A549 (cell line): ENCODE data around the gene TCF7L1. TPM values are rescaled to one million over a fixed set of nuclear protein-coding genes. Genes with fewer than 3 reads are reported as not detected.

Experiments
- ATAC-seq, 2 experiments: fragments of 200-7000 bp in 1 of 2; fragments of >200 bp in 1 of 2; cut with Nextera tagmentation in 1 of 2; cut with Tn5 transposase in 1 of 2; 3 replicates each; pipeline versions ENCODE4 v1.8.0 to v1.9.1; 2018 to 2020; ENCODE audit warnings: mild to moderate bottlenecking in 1 of 2, moderate library complexity in 1 of 2
- CTCF ChIA-PET: fragments of 300-600 bp; sonication (Branson Sonifier 250); formaldehyde crosslinking; extraction: SDS; loops from one replicate; lab custom pipeline; 2021; ENCODE audit warnings: antibody characterized with exemption, inconsistent platforms; lab: Yijun Ruan, JAX
- POLR2A ChIA-PET: fragments of 350-600 bp; formaldehyde crosslinking; extraction: SDS; loops from one replicate; lab custom pipeline; 2021; ENCODE audit warnings: antibody characterized with exemption, inconsistent platforms; lab: Yijun Ruan, JAX
- DNase-seq, 2 experiments: peaks; one replicate each; pipeline versions ENCODE4 v3.0.0 to v3.0.0-alpha.2; 2011 to 2016; ENCODE audit warnings: low read depth in 1 of 2, low spot score in 1 of 2
- FAIRE-seq: peaks from 2 replicates; lab custom pipeline; 2011; peaks lifted over from hg19 to GRCh38; lab: Jason Lieb, UNC
- H3K27ac ChIP-seq, 2 experiments: fragments of >200 bp; sonication (Bioruptor Twin); formaldehyde crosslinking; 3 replicates each; pipeline ENCODE4 v1.5.1; 2016 to 2017
- H3K4me1 ChIP-seq: fragments of >200 bp; sonication (Bioruptor Twin); formaldehyde crosslinking; 3 replicates; pipeline ENCODE4 v1.6.1; 2016
- H3K4me2 ChIP-seq: fragments of >200 bp; sonication (Bioruptor Twin); formaldehyde crosslinking; 3 replicates; pipeline ENCODE4 v1.6.1; 2016
- H3K4me3 ChIP-seq: fragments of >200 bp; sonication (Bioruptor Twin); formaldehyde crosslinking; 3 replicates; pipeline ENCODE4 v1.5.1; 2016
- H3K9me3 ChIP-seq: fragments of >200 bp; sonication (Bioruptor Twin); formaldehyde crosslinking; 3 replicates; pipeline ENCODE4 v1.6.1; 2016
- ATOH8 ChIP-seq: fragments of 250-450 bp; sonication (Bioruptor Pico); IDR thresholded peaks from 2 replicates; pipeline ENCODE4 v1.5.0; 2020; ENCODE audit warnings: low read depth, mild to moderate bottlenecking, moderate library complexity
- CBX2 ChIP-seq: fragments of 200-600 bp; sonication (generic); IDR thresholded peaks from 2 replicates; pipeline ENCODE4 v1.6.1; 2016; ENCODE audit warnings: low read depth, mild to moderate bottlenecking, borderline replicate concordance
- CHD2 ChIP-seq: fragments of 150-350 bp; IDR thresholded peaks from 2 replicates; pipeline ENCODE4 v1.6.1; 2014; ENCODE audit warnings: low read length; ENCODE audit not compliant: partially characterized antibody
- EHF ChIP-seq: fragments of 250-450 bp; sonication (Bioruptor Pico); IDR thresholded peaks from 2 replicates; pipeline ENCODE4 v1.5.0; 2020; ENCODE audit warnings: mild to moderate bottlenecking
- EP300 ChIP-seq, 2 experiments: fragments of >200 bp; sonication (Bioruptor Twin); formaldehyde crosslinking; IDR thresholded peaks; 2 replicates in 1 of 2; 3 replicates in 1 of 2; pipeline ENCODE4 v1.6.1; 2016 to 2017
- ESRRA ChIP-seq: fragments of 150-350 bp; IDR thresholded peaks from 2 replicates; pipeline ENCODE4 v1.6.1; 2014; ENCODE audit warnings: mild to moderate bottlenecking, low read length, borderline replicate concordance
- FOSL2 ChIP-seq, 2 experiments: fragments of 450-650 bp in 1 of 2; fragments of >200 bp in 1 of 2; sonication (Bioruptor Twin) in 1 of 2; formaldehyde crosslinking; IDR thresholded peaks; 2 replicates each; pipeline versions ENCODE4 v1.5.0 to v1.6.1; 2016 to 2020; ENCODE audit warnings: mild to moderate bottlenecking in 1 of 2, moderate library complexity in 1 of 2
- GATA3 ChIP-seq: IDR thresholded peaks from 2 replicates; pipeline ENCODE4 v1.6.1; 2012; ENCODE audit warnings: borderline replicate concordance
- HOXA7 ChIP-seq: fragments of 250-450 bp; sonication (Bioruptor Pico); IDR thresholded peaks from 2 replicates; pipeline ENCODE4 v1.5.0; 2020; ENCODE audit warnings: mild to moderate bottlenecking, moderate library complexity
- HOXB13 ChIP-seq: fragments of 250-450 bp; sonication (Bioruptor Pico); IDR thresholded peaks from 2 replicates; pipeline ENCODE4 v1.5.0; 2020; ENCODE audit warnings: low read depth, mild to moderate bottlenecking, moderate library complexity
- HOXB5 ChIP-seq: fragments of 250-450 bp; sonication (Bioruptor Pico); IDR thresholded peaks from 2 replicates; pipeline ENCODE4 v1.5.0; 2020; ENCODE audit warnings: mild to moderate bottlenecking, moderate library complexity
- JUN ChIP-seq, 2 experiments: fragments of >200 bp; sonication (Bioruptor Twin); formaldehyde crosslinking; IDR thresholded peaks; 2 replicates in 1 of 2; 3 replicates in 1 of 2; pipeline ENCODE4 v1.6.1; 2016 to 2017
- KDM5A ChIP-seq: fragments of 200-600 bp; sonication (generic); IDR thresholded peaks from 2 replicates; pipeline ENCODE4 v1.6.1; 2016; ENCODE audit warnings: antibody characterized with exemption, mild to moderate bottlenecking
- MAFK ChIP-seq: fragments of 450-650 bp; IDR thresholded peaks from 2 replicates; pipeline ENCODE4 v1.6.1; 2014; ENCODE audit not compliant: partially characterized antibody
- MAZ ChIP-seq: fragments of 150-350 bp; IDR thresholded peaks from 2 replicates; pipeline ENCODE4 v1.6.1; 2014; ENCODE audit warnings: antibody characterized with exemption, low read depth, low read length, borderline replicate concordance
- PBX3 ChIP-seq: IDR thresholded peaks from 2 replicates; pipeline ENCODE4 v1.6.1; 2012
- POLR2AphosphoS2 ChIP-seq: conservative IDR thresholded peaks from 2 replicates; pipeline ENCODE4 v1.6.1; 2012; ENCODE audit warnings: low read length, improper control_type of control experiment, inconsistent platforms
- RARB ChIP-seq: fragments of 250-450 bp; sonication (Bioruptor Pico); IDR thresholded peaks from 2 replicates; pipeline ENCODE4 v1.8.0; 2021; ENCODE audit warnings: mild to moderate bottlenecking, moderate library complexity
- RCOR1 ChIP-seq: fragments of 150-350 bp; IDR thresholded peaks from 2 replicates; pipeline ENCODE4 v1.6.1; 2014; ENCODE audit warnings: antibody characterized with exemption, low read length, low read depth
- REST ChIP-seq: fragments of 200-600 bp; sonication (generic); IDR thresholded peaks from 2 replicates; pipeline ENCODE4 v1.6.1; 2016; ENCODE audit warnings: antibody characterized with exemption, mild to moderate bottlenecking, moderate library complexity
- RFX5 ChIP-seq: fragments of 450-650 bp; IDR thresholded peaks from 2 replicates; pipeline ENCODE4 v1.7.1; 2014; ENCODE audit warnings: antibody characterized with exemption, mild to moderate bottlenecking, moderate library complexity
- RNF2 ChIP-seq: fragments of 200-600 bp; sonication (generic); IDR thresholded peaks from 2 replicates; pipeline ENCODE4 v1.6.1; 2016; ENCODE audit warnings: low read depth, mild to moderate bottlenecking, antibody characterized with exemption, moderate library complexity, borderline replicate concordance
- TP53 ChIP-seq: fragments of 250-450 bp; sonication (Bioruptor Pico); IDR thresholded peaks from 2 replicates; pipeline ENCODE4 v1.5.0; 2021; ENCODE audit warnings: mild to moderate bottlenecking, moderate library complexity
- ZC3H11A ChIP-seq: fragments of 450-650 bp; IDR thresholded peaks from 2 replicates; pipeline ENCODE4 v1.6.1; 2014; ENCODE audit warnings: antibody characterized with exemption, mild to moderate bottlenecking
- ZFP36 ChIP-seq: fragments of 450-650 bp; IDR thresholded peaks from 2 replicates; pipeline ENCODE4 v1.6.1; 2014; ENCODE audit warnings: borderline replicate concordance; ENCODE audit not compliant: partially characterized antibody
- ZNF302 ChIP-seq: fragments of 250-450 bp; sonication (Bioruptor Pico); IDR thresholded peaks from 2 replicates; pipeline ENCODE4 v1.9.0; 2021; ENCODE audit warnings: inconsistent platforms, mild to moderate bottlenecking, moderate library complexity
- WGBS: methylation state at CpG from one replicate; pipeline ENCODE4 v1.1.6; 2017; ENCODE audit errors: missing lambda C conversion rate; 5-methylcytosine and 5-hydroxymethylcytosine counted together
- polyA plus RNA-seq, 4 experiments: library from polyadenylated mRNA; depleted of rRNA in 3 of 4; stranded (reverse); fragments of >200 nt; fragmentation: RNase III in 1 of 4; extraction: RNeasy Plus Mini Kit Qiagen cat#74134 plus additional on column Dnase treatment in 1 of 4; gene quantifications; 2 replicates in 3 of 4; 3 replicates in 1 of 4; pipeline ENCODE4 v1.2.3, GENCODE V29; 2011 to 2017

TCF7L1 gene
- polyA plus RNA-seq, 2 of the 4 experiments (the other 2 are of a cell fraction), result 0.68 to 4.4 TPM

GRCh38 chr2:85143463-85144082 lies 10.4 kb downstream of the TCF7L1 start:
- ChIA-PET CTCF (interaction anchor here (0.6 to 2.9 kb wide), 6 partner anchors 11 to 218 kb away, joined by 3 to 12 read pairs (median 6); partner anchors contain the start of gene TCF7L1), POLR2A (interaction anchor here (0.6 kb wide), 1 partner anchor 8 kb away, joined by 5 read pairs; no protein-coding TSS in a partner anchor)
- TF ChIP-seq FOSL2 (IDR thresholded peaks at IDR 0.05) (no peak), FOSL2 (CRISPR knock-in tag; IDR thresholded peaks at IDR 0.05) (no peak), CBX2 (no peak), ESRRA (no peak), EHF (CRISPR knock-in tag) (no peak), MAFK (no peak), ATOH8 (CRISPR knock-in tag) (no peak), KDM5A (no peak), RFX5 (no peak), RCOR1 (no peak), MAZ (no peak), PBX3 (no peak), EP300 (IDR thresholded peaks at IDR 0.05) (no peak), JUN (IDR thresholded peaks at IDR 0.05) (no peak), HOXA7 (CRISPR knock-in tag) (no peak), HOXB13 (CRISPR knock-in tag) (no peak)
- H3K4me3 ChIP-seq, result no peak overlapping the region
- WGBS, result 91% methylated on average over 8 of the region's 8 CpGs
- no peak for DNase-seq
- no peak for ATAC-seq
- H3K4me2 ChIP-seq, result no peak overlapping the region
- no peaks in the 10 kb centered on the region for H3K4me1 ChIP-seq
- FAIRE-seq, result no peak
- H3K9me3 ChIP-seq, result no peaks in the 10 kb centered on the region
- H3K27ac ChIP-seq, result no peak overlapping the region

GRCh38 chr2:85145116-85145820 lies 12.1 kb downstream of the TCF7L1 start:
- no peak overlapping the region for H3K4me2 ChIP-seq
- FAIRE-seq (no peak), ATAC-seq (no peak), DNase-seq (no peak)
- H3K27ac ChIP-seq, result no peak overlapping the region
- H3K4me1 ChIP-seq, result no peaks in the 10 kb centered on the region
- 80% methylated on average over 4 of the region's 4 CpGs for WGBS
- ChIA-PET POLR2A (no interaction called here), CTCF (interaction anchor here (2.9 kb wide), 2 partner anchors 12 to 78 kb away, joined by 7 to 12 read pairs; partner anchors contain the start of gene TCF7L1)
- H3K4me3 ChIP-seq, result no peak overlapping the region
- no peaks in the 10 kb centered on the region for H3K9me3 ChIP-seq
- no peak for TF ChIP-seq RARB
- TF ChIP-seq JUN (IDR thresholded peaks at IDR 0.05), result no peak
- no peak for TF ChIP-seq REST
- no peak for TF ChIP-seq KDM5A
- no peak for TF ChIP-seq ZC3H11A
- TF ChIP-seq TP53 (CRISPR knock-in tag), result no peak
- no peak for TF ChIP-seq RNF2
- TF ChIP-seq CHD2, result no peak
- TF ChIP-seq HOXB5 (CRISPR knock-in tag), result no peak
- no peak for TF ChIP-seq ZFP36
- TF ChIP-seq POLR2AphosphoS2, result no peak
- no peak for TF ChIP-seq ZNF302 (CRISPR knock-in tag)
- no peak for TF ChIP-seq RFX5
- TF ChIP-seq GATA3, result no peak
